GM19239 (cell line): ENCODE measurements around the gene DTNBP1.
"Not testable (repeated sequence)": the region's sequence is repeated elsewhere in the genome, so short reads cannot be mapped to it uniquely, and the experiment has no call there.

ENCODE experiments used
- DNase-seq: peaks from one replicate; pipeline ENCODE4 v3.0.0; 2011; ENCODE audit warnings: low spot score; ENCODE audit not compliant: insufficient read length
- FAIRE-seq: peaks from 2 replicates; lab custom pipeline; 2011; peaks lifted over from hg19 to GRCh38; lab: Jason Lieb, UNC

The DTNBP1 gene

DNA sequence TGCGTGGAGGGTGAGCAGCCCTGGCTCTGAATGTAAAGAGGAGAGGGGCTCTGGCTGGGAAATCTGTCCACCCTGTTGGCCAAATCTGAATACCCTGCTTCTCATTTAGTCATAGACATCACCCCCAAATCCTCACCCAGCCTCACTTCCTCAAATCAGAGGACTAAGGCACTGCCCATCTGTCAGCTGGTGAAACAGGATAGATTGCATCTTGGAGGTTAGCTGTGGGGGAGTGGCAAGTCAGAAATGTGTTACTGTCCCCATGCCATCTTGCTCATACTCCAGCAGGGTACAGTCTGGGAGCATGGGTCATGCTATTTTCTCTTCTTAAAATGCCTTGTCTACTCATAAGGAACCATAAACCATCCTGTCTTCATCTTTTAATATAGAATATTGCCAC, 9.5 kb upstream of the DTNBP1 start:
- DNase-seq (no peak), FAIRE-seq (no peak)

GRCh38 chr6:15668918-15669317, 6.1 kb upstream of the DTNBP1 start:
- no peak for DNase-seq
- FAIRE-seq = no peak

- not testable (repeated sequence) for DNase-seq, FAIRE-seq
Measured at GRCh38 chr6:15666896-15667295, 4.1 kb upstream of the DTNBP1 start.

DNA sequence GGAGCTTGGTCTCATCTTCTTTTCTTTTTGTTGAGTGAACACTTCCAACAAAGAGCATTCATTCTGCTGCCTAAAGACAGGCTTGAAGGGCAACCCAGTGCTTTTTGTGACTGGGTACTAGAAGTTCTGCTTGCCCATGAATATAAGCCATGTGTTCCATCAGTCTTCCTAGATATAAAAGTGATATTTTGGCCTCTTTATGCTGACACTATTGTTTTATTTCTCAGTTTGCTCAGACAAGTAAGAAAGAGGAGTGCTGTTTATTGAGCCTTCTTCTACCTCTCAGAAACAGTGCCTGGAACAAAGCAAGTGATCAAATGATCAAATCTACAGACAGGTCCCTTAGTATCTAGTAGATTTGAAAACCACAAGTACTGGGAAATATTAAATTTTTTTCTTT, 2.4 kb upstream of the DTNBP1 start:
- DNase-seq (no peak), FAIRE-seq (no peak)

DNA sequence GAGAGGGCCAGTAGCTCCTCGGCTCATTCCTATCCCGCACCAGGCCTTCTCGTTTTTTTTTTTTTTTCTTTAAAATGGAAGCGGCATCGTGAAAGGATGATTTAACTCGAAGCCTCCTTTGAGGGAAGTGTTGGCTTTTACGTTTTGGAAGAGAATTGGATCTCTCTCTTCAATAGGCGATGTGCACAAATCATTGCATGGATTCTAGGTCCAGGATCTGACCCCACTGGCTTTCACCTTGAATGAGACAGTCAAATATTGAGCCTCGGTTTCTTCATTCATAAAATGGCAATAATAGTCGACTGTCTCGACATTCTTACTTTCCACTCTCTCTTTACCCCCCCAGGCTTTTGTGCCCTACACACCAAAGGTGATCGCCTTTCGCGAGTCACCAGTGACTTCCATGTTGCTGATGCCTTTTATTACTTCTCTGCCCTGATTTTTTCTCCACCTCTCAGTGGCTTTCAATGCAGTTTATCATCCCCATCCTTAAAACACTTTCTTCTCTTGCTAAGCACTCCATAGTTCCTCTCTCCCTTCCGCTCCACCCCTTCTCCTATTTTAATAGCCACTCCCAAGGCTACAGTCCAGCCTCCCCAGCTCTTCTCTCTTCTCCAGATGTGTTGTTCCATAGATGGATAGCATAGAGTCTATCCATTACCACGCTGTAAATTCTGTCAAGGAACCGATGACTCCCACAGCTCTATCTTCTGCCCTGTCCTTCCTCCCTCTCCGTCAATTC, 473 bp upstream of the DTNBP1 start:
- DNase-seq = no peak
- FAIRE-seq = no peak

GRCh38 chr6:15661853-15662325, 939 bp downstream of the DTNBP1 start:
- DNase-seq (no peak), FAIRE-seq (peak; percentile 11)

DNA sequence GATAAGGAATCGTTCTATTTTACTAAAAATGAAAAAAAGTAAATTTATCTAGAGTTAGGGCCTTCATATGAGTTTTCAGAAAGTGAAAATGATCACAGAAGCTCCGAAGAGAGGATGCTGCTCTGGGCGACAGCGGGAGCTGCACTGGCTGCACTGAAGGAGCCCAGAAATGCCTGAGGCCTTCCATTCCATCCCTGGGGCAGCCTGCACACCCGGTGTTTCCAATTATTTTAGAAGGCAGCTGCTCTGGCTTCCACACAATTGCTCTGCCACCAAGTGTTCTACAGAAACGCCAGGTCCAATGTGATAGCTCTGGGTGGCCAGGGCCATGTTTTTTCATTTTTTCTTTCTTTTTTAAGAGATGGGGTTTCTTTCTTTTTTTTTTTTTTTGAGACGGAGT, 3.6 kb downstream of the DTNBP1 start:
- DNase-seq (no peak), FAIRE-seq (no peak)

DNA sequence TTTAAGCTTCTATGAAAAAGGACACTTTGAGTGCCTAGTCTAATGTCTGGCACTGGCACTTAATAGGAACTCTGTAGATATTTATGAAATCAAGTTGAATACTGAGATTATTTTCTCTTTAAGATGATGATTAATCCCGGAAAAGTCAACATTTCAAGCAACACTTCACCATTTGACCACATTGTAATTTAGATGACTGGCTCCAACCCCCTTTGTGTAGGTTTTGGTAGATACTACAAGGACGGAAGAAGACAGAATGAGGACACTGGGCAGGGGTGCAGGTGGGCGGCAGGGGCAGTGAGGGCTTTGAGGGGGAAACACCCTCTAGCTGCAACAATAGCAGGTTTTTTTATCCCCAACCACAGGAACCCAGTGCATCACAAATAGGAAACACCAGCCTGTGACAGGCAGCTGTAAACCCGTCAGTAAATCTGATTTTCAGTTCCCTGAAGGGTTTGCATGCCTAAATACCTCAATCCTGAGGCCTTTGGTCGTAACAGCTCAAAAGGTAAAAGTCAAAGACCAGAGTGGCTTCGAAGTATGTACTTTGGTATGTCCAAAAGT, 4.6 kb downstream of the DTNBP1 start:
- DNase-seq = no peak
- FAIRE-seq = peak; percentile 95

GRCh38 chr6:15657290-15657689, 5.5 kb downstream of the DTNBP1 start:
- FAIRE-seq (no peak), DNase-seq (no peak)

GRCh38 chr6:15656145-15656544, 6.7 kb downstream of the DTNBP1 start:
- no peak for DNase-seq
- no peak for FAIRE-seq

- FAIRE-seq = peak; percentile 68
Measured at GRCh38 chr6:15654250-15654649, 8.6 kb downstream of the DTNBP1 start.

GRCh38 chr6:15653581-15653980, 9.2 kb downstream of the DTNBP1 start:
- FAIRE-seq (peak; percentile 80), DNase-seq (no peak)

More at GRCh38 chr6:15654250-15654649, 8.6 kb downstream of the DTNBP1 start:
- DNase-seq = no peak

DNA sequence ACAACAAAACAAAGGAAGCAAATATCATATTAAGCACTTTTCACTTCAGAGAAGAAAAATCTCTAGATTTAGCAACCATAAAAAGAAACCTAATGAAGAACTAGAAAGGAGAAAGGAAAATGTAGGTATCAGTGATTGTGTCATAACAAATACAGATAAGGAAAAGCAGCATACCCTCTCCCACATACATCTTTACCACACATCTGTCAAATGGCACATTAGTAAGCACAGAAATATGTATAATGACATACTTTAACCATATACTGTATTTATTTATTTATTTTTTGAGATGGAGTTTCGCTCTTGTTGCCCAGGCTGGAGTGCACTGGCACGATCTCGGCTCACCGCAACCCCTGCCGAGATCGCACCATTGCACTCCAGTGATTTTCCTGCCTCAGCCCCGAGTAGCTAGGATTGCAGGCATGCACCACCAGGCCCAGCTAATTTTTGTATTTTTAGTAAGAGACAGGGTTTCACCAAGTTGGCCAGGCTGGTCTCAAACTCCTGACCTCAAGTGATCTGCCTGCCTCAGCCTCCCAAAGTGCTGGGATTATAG, 12.7 kb downstream of the DTNBP1 start:
- not testable (repeated sequence) for DNase-seq

GRCh38 chr6:15644904-15645303, 17.9 kb downstream of the DTNBP1 start:
- no peak for DNase-seq
- FAIRE-seq = peak; percentile 35

More for the DNA sequence above, 12.7 kb downstream of the DTNBP1 start:
- FAIRE-seq = not testable (repeated sequence)

GRCh38 chr6:15643542-15643941, 19.3 kb downstream of the DTNBP1 start:
- no peak for DNase-seq
- no peak for FAIRE-seq

DNA sequence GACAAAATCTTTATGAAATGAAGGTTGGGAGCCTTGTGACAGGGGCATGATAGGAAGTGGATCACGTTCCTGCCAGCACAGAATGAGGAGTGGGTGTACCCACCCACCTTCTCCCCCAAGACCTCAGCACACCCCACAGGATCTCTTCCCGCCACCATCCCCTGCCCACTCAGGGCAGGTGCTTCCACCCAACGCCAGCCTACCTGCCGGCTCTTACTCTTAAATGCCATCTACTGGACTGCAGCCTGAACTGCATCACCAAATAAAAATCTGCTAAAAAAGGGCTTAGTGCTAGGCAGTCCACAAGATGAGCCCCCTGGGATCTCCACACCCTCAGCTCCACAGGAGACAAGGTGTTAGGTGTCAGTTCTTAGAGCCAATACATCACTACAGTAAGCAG, 20.6 kb downstream of the DTNBP1 start:
- DNase-seq (no peak), FAIRE-seq (no peak)

GRCh38 chr6:15638373-15638772, 24.5 kb downstream of the DTNBP1 start:
- no peak for DNase-seq
- peak; percentile 39 for FAIRE-seq

DNA sequence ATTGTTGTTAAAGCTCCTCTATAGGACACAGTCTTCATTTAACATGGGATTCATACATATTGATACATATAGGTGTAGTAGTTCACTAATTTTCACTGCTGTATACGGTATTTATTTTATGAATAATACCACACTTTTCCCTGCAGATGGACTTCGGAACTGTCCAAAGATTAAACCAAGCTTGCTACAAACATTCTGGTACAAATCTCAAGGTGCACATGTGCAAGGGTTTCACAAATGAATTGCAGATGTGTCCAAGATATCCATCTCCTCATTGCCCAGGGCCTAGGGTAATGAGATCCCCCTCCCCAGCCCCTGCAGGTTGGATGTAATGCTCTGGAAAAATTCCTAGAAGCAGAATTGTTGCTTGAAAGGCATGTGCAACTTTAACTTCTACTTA, 31.4 kb downstream of the DTNBP1 start:
- DNase-seq (no peak), FAIRE-seq (no peak)

DNA sequence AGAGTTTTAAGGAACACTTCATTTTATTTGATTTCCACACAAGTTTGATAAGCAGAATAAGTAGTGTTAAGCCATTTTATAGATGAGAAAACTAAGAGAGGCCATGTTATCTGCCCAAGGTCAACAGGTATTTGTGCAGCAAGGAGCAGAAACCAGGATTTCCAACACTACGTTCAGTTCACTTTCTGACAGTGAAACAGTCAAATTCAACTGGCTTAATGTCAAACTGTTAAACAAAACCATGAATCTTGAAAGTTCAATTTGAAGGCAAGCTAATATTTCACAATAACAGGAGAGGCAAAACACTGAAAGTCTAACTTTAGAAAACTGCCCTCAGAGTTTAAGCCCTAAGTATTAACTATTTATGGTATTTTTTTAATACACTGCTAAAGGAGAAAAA, 32.6 kb downstream of the DTNBP1 start:
- FAIRE-seq (peak; percentile 78), DNase-seq (no peak)

DNA sequence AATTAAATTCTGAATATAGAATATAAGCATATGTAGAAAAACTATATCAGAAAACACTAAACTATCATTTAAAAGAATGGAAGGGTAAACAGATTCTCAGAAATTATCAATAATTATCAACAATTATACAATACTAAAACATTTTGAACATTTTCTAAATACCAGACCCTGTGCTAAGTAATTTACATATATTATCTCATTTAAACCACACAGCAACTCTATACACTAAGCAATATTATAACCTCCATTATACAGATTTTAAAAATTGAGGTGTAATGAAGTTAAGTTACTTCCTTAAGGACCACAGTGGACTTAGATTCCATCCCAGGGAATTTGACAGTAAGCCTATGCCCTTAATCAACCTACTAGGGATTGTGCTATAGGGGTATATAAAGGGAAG, 33.3 kb downstream of the DTNBP1 start:
- no peak for DNase-seq
- no peak for FAIRE-seq

DNA sequence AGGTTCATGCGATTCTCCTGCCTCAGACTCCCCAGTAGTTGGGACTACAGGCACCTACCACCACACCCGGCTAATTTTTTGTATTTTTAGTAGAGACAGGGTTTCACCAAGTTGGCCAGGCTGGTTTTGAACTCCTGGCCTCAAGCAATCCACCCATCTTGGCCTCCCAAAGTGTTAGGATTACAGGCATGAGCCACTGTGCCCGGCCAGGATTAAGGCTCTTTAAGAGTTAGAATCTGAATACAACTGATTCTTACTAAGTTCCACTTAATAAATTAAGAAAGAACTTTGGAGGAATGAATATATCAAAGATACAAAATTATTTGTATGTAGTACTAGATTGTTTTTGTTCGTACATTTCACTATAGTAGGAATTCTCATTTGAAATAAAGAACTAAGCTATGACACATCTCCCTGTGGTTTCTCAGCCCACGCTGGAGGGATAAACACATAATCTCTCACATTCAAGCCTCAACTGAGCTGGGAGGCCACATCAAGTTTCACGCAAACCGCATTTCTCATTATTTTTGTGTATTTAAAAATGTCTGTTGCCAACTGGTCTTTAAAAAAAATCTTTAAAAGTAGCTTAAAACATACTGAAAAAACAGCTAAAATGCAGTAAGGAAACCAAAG, 34.2 kb downstream of the DTNBP1 start:
- FAIRE-seq = peak; percentile 4
- DNase-seq = no peak
